ENCODE measurements around the gene MAPK14. TPM values are rescaled to one million over a fixed set of nuclear protein-coding genes. Genes with fewer than 3 reads are reported as not detected.

The MAPK14 gene
- total and polyA plus RNA-seq, 9 of the 15 experiments (the other 6 are each of a cell fraction or from before 2014, with no cell fraction given), result 8.8 to 62.7 (median 35.5) TPM

DNA sequence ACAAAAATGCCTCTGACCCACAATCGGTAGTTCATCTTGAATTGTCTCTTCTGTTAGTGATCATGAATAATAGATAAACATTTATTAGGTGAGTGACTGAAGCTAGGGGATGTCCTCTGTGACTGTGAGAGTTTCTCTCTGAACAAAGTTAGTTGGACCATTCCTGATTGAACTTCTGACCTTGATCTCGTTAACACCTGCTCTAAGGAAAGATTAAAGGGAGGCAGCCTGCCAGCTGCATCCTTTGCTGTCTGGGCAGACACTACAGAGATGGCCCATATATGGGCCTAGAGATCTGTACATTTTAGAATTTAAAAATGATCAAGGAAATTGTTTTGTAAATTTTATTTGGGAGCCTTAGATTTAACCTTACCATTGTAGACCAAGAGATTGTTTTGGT is 27.3 kb downstream of the MAPK14 start (continued):
- TF ChIP-seq, protein P1, sequence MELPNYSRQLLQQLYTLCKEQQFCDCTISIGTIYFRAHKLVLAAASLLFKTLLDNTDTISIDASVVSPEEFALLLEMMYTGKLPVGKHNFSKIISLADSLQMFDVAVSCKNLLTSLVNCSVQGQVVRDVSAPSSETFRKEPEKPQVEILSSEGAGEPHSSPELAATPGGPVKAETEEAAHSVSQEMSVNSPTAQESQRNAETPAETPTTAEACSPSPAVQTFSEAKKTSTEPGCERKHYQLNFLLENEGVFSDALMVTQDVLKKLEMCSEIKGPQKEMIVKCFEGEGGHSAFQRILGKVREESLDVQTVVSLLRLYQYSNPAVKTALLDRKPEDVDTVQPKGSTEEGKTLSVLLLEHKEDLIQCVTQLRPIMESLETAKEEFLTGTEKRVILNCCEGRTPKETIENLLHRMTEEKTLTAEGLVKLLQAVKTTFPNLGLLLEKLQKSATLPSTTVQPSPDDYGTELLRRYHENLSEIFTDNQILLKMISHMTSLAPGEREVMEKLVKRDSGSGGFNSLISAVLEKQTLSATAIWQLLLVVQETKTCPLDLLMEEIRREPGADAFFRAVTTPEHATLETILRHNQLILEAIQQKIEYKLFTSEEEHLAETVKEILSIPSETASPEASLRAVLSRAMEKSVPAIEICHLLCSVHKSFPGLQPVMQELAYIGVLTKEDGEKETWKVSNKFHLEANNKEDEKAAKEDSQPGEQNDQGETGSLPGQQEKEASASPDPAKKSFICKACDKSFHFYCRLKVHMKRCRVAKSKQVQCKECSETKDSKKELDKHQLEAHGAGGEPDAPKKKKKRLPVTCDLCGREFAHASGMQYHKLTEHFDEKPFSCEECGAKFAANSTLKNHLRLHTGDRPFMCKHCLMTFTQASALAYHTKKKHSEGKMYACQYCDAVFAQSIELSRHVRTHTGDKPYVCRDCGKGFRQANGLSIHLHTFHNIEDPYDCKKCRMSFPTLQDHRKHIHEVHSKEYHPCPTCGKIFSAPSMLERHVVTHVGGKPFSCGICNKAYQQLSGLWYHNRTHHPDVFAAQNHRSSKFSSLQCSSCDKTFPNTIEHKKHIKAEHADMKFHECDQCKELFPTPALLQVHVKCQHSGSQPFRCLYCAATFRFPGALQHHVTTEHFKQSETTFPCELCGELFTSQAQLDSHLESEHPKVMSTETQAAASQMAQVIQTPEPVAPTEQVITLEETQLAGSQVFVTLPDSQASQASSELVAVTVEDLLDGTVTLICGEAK (IDR thresholded peaks at IDR 0.05), result no peak
- TF ChIP-seq, protein P1 (CRISPR knock-in tag; IDR thresholded peaks at IDR 0.05), result no peak
- TF ChIP-seq ELF1 (tag; IDR thresholded peaks at IDR 0.05) (no peak), LARP7 (IDR thresholded peaks at IDR 0.05) (no peak)
